HG02571 (cell line): ENCODE results near the gene ZNF644.
"Not testable (repeated sequence)": the region's sequence is repeated elsewhere in the genome, so short reads cannot be mapped to it uniquely, and the experiment has no call there.

ENCODE experiments used
- ATAC-seq: cut with Tn5 transposase; IDR thresholded peaks from one replicate; pipeline ENCODE4 v1.9.1; 2021; ENCODE audit warnings: mild to moderate bottlenecking, moderate library complexity; ENCODE audit not compliant: unreplicated experiment

Gene ZNF644

DNA sequence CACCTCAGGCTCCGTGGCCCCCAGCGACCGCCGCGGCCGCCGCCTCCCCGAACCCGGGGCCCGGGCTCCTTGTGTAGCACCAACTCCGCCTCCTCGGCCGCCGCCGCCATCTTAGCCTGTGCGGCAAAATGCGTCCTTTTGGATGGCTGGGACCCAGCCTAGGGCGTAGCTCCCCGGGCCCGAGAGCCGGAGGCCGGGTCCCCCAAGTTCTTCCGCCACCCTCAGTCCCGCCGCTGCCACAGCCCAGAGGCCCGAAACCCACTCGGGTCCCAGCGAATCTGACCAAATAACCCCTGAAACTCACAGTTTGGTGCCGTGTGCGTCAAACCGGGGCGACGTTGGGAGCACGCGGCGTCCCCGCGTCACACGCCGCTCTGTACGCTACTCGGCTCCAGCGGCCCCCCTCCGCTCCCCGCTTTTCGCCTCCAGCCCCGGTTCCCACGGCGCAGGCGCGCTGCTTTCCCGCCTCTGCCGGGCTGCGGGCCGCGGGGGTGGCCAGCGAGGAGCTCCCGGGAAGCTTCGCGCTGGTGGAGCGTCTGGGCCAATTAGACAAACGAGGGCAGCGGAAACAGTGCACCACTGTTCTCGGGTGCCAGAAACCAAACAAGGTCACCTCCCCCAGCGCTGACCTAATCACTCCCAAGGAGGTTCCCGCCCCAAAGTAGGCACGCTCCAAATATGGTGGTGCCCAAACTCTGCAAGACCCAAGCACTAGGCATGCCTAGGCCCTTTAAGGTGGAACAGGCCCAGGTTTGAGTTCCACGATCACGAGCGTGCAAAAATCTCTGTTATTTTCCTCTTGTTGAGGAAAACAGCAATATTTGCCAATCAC lies at the start of gene ZNF644:
ZNF644 (minus strand) TSS at position 350 of the 832 bp plus-strand sequence. CDS start 39,682 bp downstream, outside the sequence.
- ATAC-seq: peak; percentile 83

DNA sequence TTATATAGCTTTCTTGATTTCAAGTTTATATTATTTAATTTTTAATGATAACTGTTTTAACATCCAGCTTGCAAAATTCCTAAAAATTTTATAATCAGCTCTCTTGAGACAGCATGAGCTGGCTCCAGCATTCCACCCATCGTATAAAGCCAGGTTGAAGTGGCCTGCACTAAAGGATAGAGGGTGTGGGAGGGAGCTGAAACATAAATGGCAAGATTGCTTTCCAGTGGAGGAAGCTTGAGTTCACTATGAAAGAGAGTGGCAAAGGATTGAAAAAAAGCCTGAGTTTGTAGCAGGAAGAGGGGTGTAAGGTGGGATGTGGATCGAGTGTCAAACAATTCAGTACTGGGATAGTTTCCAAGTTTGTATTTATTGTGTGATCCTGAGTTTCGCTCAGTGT lies 48.5 kb upstream of the ZNF644 start:
- ATAC-seq: no peak

DNA sequence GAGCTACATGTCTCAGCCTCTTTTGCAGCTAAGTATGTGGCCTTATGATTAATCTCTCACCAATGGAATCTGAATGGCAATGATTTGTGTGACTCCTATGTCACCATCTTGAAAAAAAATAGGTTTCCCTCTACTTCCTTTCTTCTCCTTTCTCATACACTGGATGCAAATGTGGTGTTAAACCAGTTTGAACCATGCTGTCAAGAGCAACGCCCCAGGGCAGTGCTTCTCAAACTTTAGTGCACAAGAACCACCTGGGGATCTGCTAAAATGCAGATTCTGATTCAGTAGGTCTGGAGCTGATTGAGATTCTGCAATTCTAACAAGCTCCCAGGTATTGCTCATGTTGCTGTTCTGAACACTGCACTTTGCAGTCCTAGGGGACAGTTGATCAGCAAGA lies 44.7 kb upstream of the ZNF644 start:
- ATAC-seq: no peak

DNA sequence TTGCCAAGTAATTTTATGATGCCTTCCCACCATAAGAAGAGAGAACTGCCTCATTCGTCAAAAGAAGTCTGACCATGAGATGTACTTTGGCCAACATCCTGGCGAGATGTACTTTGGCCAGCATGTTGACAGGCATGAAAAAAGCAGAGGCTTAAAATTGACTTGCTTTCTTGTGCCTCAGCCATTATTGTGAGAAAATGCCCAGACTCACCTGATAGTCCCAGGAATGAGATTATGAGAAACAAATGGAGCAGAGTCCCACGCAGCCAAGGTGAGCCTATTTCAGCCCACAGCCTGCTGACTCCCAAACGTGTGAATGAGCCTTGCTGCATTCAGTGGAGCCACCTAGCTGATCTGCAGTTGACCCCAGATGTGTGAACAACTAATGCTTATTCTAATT lies 43.5 kb upstream of the ZNF644 start:
- no peak for ATAC-seq

DNA sequence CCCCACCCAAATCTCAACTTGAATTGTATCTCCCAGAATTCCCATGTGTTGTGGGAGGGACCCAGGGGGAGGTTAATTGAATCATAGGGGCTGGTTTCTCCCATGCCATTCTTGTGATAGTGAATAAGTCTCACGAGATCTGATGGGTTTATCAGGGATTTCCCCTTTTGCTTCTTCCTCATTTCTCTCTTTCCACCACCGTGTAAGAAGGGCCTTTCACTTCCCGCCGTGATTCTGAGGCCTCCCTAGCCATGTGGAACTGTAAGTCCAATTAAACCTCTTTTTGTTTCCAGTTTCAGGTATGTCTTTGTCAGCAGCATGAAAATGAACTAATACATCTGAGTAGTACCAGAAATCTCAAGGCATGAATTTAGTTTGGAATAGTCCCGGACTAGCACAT lies 41.6 kb upstream of the ZNF644 start:
- ATAC-seq: not testable (repeated sequence)

DNA sequence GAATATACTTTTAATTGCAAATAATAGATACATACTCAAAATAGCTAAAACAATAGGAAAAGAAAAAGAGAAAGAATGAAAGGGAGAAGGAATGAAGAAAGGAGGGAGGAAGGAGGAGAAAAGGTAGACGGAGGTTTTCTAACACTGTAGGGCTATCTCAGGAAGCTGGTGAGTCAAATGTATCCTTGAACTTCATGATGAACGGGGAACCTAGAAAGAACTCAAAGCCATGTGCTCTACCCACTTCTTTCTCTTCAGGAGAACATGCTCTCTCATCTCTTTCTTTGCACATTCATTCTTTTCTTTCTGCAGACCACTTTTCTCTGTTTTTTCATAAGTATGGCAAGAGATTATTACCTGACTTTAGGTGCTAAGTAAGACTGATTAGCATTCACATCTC lies 37.3 kb upstream of the ZNF644 start:
- ATAC-seq: no peak

DNA sequence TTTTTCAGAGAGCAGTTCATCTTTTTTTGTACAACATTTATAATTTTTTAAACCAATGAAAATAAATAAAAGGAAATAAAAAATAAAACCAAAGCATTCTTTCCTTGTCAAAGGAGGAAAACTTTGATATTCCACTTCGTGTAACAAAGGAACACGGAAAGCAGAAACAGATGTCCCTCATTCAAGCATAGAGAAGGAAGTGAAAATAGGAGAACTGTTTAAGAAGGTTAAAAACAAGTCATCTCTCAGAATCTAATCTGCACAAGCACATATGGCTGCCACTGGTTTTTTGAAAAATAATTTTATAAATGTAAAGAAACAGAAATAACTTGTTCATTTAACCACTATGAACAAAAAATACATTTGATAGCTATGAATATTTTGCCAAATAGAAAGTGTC lies 35.9 kb upstream of the ZNF644 start:
- ATAC-seq: no peak

DNA sequence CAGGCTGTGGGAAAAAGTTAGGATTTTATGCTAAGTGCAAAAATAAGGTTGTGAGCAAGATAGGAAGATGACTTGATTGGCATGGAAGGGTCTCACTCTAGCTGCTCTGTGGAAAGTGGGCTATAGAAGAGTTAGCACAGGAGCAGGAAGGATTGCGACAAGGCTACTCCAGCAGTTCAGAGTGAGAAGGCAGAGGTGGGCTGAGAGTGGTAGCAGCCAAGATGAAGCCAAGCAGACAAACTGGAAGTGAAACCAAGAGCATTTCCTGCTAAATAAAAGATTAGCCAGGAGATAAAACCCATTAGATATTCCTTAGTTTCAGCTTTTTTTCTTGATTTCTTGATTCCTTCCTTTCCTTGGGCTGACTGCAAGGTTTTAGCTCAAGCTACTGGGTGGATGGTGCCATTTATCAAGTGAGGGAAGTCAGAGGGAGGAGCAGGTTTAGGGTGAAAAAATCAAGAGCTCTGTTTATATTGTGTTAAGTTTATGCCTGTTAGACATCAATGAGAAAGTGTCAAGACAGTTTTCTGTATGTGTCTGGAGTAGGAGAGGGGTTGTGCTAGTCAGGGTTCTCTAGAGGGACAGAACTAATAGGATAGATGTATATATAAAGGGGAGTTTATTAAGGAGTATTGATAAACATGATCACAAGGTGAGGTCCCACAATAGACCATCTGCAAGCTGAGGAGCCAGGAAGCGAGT lies 33.1 kb upstream of the ZNF644 start:
- no peak for ATAC-seq

DNA sequence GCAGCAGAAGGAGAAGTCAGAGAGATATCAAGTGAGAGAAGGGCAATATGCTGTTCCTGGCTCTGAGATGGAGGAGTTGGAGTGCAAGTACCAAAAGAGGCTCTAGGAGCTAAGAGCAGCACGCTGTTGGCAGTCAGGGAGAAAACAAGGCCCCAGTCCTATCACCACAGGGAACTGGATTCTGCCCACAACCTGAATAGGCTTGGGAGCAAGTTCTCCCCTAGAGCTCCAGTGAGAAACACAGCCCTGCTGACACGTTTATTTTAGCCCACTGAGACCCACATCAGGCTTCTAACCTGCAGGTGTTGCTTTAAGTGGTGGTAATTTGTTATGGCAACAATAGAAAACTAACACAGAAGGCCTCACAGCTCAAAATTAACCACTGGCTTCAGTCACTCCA lies 31.8 kb upstream of the ZNF644 start:
- ATAC-seq: no peak

DNA sequence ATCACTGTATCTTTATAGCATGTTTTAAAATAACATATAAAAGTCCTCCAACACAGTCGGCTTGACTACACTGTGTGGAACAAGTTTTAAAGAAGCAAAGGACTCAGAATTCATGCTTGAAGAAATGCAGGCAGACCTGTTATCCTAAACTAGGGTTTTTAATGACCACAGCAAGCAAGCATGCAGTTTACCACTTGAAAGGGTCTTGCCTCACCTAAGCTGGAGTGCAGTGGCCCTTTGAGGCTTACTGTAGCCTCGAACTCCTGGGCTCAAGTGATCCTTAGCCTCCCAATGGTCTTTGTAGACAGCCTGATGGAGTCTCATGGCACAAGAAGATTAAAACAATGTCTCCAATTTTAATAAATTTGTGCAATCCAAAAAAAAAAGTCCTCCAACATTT lies 27.7 kb upstream of the ZNF644 start:
- ATAC-seq: not testable (repeated sequence)

DNA sequence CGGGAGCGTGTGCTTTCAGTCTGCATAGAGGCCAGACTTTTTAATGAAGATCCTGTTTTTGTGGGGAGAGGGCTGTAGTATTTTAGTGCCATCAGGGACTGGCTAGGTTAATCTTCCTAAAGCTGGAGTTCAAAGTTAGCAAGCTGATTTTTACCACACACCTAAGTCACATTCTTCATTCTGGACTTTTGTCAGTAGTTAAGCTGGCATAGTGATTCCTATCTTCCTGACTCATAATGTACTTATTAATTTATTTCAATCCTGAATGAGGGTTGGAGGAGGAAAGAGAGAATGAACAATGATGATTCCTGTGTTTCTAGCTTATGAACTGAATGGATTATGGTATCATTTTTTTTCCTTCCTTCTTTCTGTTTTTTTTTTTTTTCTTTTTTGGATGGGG lies 24.9 kb upstream of the ZNF644 start:
- ATAC-seq: no peak

DNA sequence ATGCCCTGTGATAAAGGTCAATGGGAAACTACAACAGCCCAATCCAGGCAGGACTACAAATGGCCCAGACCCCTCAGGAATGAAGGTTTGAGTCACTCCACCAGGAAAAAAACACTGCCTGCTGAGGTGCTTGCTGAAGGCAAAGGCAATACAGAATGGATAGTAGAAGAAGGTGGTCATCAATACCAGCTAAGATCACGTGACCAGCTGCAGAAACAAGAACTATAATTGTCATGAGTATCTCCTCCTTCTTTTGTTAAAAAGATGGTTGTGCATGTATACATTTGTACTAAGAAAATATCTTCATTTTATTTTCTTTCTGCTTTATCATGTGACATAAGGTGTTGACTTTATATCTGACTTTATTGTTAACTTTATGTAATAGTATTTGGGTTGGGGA lies 23.4 kb upstream of the ZNF644 start:
- ATAC-seq: no peak

DNA sequence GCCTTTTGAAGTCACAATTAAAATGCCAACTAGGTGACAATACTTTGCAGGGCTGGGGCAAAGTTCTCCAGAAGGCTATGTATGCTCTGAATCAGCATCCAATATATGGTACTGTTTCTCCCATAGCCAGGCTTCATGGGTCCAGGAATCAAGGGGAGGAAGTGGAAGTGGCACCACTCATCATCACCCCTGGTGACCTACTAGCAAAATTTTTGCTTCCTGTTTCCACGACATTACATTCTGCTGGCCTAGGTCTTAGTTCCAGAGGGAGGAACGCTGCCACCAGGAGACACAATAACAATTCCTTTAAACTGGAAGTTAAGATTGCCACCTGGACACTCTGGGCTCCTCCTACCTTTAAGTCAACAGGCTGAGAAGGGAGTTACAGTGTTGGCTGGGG lies 22.9 kb upstream of the ZNF644 start:
- ATAC-seq: not testable (repeated sequence)

DNA sequence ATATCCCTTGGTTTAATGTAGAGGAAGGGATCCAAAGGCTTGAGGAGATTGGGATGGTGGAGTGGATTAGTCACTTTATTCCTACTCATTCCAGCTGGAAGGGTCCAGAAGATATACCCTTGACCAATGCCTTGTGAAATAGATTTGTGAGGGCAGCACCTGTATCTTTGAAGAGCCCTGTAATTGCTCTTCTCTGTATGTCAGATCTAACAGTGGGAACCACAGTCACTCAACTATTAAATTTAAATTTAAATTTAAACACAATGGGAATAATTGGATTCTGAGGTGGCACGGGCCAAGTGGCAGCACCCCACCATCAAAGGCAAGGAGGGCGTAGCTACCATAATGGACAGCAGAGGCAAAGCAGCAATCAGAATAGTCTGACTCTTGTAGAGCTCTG lies 20.5 kb upstream of the ZNF644 start:
- ATAC-seq: not testable (repeated sequence)

DNA sequence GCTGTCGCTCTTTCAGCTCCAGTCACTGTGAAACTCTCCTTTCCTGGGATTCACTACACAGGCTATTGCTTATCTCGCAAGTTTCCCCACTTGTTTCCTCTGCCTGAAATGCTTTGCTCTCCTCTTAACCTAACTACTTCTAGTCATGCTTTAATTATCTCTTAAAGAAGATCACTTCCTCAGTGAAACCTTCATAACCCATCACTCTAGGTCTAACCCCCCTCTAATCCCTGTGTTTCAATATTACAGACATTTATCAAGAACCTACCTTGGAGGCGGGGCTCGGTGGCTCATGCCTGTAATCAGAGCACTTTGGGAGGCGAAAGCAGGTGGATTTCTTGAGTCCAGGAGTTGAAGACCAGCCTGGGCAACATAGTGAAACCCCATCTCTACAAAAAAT lies 16.7 kb upstream of the ZNF644 start:
- no peak for ATAC-seq

DNA sequence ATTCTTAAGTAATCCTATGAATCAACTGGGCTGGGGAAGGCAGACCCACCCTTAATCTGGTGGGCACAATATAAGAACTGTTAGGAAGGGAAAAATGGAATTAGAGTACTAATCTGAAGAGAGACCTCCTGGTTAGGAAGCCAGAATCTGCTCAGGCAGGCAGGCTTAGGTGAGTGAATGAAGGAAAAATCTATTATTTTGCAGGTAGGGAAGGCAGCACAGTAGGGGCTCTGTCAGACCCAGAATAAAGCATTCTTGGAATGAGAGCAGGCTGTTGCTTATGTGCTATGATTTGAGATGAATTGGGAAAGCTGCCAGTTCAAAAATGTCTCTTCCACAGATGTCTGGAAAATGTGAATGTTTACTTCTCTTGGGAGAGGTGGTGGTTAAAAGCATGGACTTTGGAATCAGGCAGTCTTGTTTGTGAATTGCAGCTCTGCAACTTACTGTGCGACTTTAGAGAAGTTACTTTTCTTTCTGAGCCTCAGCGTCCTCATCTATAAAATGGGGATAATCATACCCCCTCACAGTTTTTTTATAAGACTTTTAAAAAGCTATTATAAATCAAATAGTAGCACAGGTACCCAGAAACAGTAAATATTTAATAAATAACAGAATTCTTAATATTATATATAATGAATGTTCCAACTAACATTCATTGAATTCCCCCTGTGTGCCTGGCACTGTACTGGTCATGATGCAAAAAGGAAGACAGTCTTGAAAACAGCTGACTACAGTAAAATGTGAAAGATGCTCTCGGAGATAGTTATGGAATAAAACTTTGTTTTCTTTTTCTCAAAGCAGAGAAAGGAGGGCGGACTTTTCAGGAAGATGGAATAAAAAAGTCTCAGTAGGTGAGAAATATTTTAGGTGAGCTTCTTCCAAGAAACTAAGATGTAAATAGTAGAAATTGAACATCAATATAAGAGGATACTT lies 15.3 kb upstream of the ZNF644 start:
- no peak for ATAC-seq

DNA sequence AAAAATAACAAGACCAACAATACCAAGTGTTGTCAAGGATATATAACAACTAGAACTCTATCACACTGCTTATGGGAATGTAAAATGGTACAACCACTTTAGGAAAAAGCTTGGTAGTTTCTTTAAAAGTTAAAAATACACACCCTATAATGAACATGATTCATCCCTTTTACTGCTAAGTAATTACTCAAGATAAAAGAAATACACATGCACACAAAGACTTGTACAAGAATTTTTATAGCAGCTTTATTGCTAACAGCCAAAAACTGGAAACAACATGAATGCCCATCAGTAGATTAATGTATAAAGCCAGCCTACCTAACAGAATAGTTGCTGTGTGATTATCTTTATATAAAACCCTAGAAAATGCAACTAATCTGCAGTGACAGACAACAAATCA lies 10.5 kb upstream of the ZNF644 start:
- no peak for ATAC-seq

DNA sequence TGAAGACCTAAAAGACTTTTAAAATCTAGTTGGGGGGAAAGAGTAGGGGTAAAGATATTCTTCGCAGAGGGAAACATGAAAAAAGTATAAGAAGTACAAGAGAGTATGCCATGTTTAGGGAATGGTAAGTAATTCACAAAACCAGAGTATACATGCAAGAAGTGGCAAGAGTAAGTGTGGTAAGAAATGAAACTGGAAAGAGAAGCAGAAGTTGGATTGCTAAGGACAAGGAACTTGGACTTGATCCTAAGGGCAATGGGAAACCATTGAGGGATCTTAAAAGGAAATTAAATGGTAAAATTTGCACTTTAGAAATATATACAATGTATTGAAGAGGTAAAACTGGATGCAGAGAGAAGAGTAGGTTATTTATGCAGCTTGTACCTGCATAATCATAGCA lies 9.2 kb upstream of the ZNF644 start:
- no peak for ATAC-seq

DNA sequence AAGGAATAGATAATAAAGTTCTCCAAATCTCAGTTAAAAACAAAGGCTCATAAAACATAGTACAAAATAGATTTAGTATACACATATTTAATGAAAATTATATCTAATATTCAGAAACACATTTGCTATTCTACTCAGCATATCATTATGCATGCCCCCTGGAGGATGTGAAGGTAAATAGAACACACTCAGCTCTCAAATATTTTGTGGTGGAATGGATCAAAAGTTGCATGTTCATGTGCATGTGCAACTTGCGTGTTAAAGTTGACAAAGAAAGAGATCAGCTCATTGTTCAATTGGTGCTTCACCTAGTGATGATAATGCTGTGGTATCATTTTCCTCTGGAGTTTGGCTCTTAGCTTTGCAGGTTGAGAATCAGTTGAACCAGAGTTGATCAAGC lies 4.9 kb upstream of the ZNF644 start:
- ATAC-seq: no peak

DNA sequence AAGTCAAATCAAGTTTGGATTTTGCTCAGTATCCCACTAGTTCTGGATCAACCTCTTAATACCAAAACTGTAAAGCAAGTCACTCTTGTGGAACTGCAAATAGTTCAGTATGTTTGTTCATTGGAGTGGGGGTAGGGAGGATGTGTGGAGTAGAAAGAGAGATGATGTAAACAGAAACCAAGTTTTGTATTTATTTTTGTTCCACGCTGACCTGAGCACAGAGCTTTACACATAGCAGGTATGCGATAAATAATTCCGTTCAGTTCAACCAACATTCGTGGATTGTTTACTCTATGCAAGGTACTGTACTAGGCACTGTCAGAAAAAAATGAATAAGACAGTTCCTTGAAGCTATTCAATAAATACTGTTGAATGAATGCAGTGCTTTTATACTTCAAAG lies 4.5 kb upstream of the ZNF644 start:
- ATAC-seq: no peak

DNA sequence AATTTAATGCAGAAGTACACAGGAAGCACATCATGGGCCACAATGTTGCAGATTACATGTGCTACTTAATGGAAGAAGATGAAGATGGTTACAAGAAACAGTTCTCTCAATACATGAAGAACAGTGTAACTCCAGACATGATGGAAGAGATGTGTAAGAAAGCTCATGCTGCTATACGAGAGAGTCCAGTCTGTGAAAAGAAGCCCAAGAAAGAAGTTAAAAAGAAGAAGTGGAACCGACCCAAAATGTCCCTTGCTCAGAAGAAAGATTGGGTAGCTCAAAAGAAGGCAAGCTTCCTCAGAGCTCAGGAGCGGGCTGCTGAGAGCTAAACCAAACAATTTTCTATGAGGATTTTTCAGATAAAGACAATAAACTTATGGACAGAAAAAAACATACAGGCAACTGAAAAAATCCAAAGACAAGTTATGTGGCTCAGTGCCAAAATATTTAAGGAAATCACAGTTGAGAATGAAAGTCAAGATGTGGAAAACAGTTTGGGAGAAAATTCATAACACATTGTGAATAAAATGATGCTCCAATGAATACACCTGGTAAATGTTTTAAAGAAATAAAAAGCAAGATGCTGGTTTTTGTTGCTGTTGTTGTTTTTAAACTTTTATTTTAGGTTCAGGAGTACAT lies 2.8 kb upstream of the ZNF644 start:
- no peak for ATAC-seq
